Mucosa of stomach (tissue), 1 donor: ENCODE measurements around the gene PGC.

Experiments used
- H3K27me3 ChIP-seq: one replicate; pipeline ENCODE4 v1.7.0; 2013; ENCODE audit warnings: mild to moderate bottlenecking, low read length; ENCODE audit not compliant: control insufficient read depth, insufficient read depth
- H3K36me3 ChIP-seq: one replicate; pipeline ENCODE4 v1.7.0; 2013; ENCODE audit warnings: low read length; ENCODE audit not compliant: control insufficient read depth, insufficient read depth
- H3K4me1 ChIP-seq: one replicate; pipeline ENCODE4 v1.7.0; 2013; ENCODE audit warnings: mild to moderate bottlenecking, low read length; ENCODE audit not compliant: control insufficient read depth, insufficient read depth
- H3K4me3 ChIP-seq: one replicate; pipeline ENCODE4 v1.7.0; 2013; ENCODE audit warnings: low read length
- H3K9ac ChIP-seq: one replicate; pipeline ENCODE4 v1.7.0; 2013; ENCODE audit warnings: mild to moderate bottlenecking, low read length, moderate library complexity
- H3K9me3 ChIP-seq: one replicate; pipeline ENCODE4 v1.7.0; 2013; ENCODE audit warnings: mild to moderate bottlenecking, low read length, moderate library complexity; ENCODE audit not compliant: control insufficient read depth
- donor health status: Pancreatic carcinoma.

The PGC gene

GRCh38 chr6:41711323-41712038 lies 35.7 kb downstream of the PGC start:
- Histone ChIP-seq H3K9ac (no peak overlapping the region), H3K9me3 (no peaks in the 10 kb centered on the region), H3K36me3 (no peaks in the 10 kb centered on the region), H3K4me3 (no peak overlapping the region), H3K27me3 (no peaks in the 10 kb centered on the region), H3K4me1 (peaks cover 42% of the 10 kb centered on the region)

GRCh38 chr6:41709375-41709774 lies 37.8 kb downstream of the PGC start:
- Histone ChIP-seq H3K4me3 (no peak overlapping the region), H3K4me1 (peaks cover 59% of the 10 kb centered on the region)

GRCh38 chr6:41708856-41709255 lies 38.3 kb downstream of the PGC start:
- no peaks in the 10 kb centered on the region for H3K36me3 ChIP-seq
- H3K9me3 ChIP-seq: no peaks in the 10 kb centered on the region
- H3K4me1 ChIP-seq: peaks cover 59% of the 10 kb centered on the region
- no peaks in the 10 kb centered on the region for H3K27me3 ChIP-seq
- no peak overlapping the region for H3K9ac ChIP-seq
- H3K4me3 ChIP-seq: no peak overlapping the region

More at GRCh38 chr6:41709375-41709774, 37.8 kb downstream of the PGC start:
- Histone ChIP-seq H3K27me3 (no peaks in the 10 kb centered on the region), H3K36me3 (no peaks in the 10 kb centered on the region), H3K9me3 (no peaks in the 10 kb centered on the region), H3K9ac (no peak overlapping the region)

GRCh38 chr6:41707565-41708200 lies 39.5 kb downstream of the PGC start:
- H3K4me3 ChIP-seq: no peak overlapping the region
- no peak overlapping the region for H3K9ac ChIP-seq

GRCh38 chr6:41706876-41707564 lies 40.2 kb downstream of the PGC start:
- no peak overlapping the region for H3K4me3 ChIP-seq
- H3K9ac ChIP-seq: no peak overlapping the region
- no peaks in the 10 kb centered on the region for H3K36me3 ChIP-seq
- no peaks in the 10 kb centered on the region for H3K27me3 ChIP-seq
- peaks cover 41% of the 10 kb centered on the region for H3K4me1 ChIP-seq
- H3K9me3 ChIP-seq: no peaks in the 10 kb centered on the region

More at GRCh38 chr6:41707565-41708200, 39.5 kb downstream of the PGC start:
- Histone ChIP-seq H3K27me3 (no peaks in the 10 kb centered on the region), H3K9me3 (no peaks in the 10 kb centered on the region), H3K36me3 (no peaks in the 10 kb centered on the region), H3K4me1 (peaks cover 48% of the 10 kb centered on the region)

- no peak overlapping the region for H3K4me3 ChIP-seq
- no peaks in the 10 kb centered on the region for H3K27me3 ChIP-seq
- peak overlapping the region; percentile 30 for H3K9ac ChIP-seq
- no peaks in the 10 kb centered on the region for H3K36me3 ChIP-seq
- no peaks in the 10 kb centered on the region for H3K9me3 ChIP-seq
- H3K4me1 ChIP-seq: peaks cover 33% of the 10 kb centered on the region
Measured at GRCh38 chr6:41705996-41706835, 41.0 kb downstream of the PGC start.

GRCh38 chr6:41705311-41705995 lies 41.7 kb downstream of the PGC start:
- H3K27me3 ChIP-seq: no peaks in the 10 kb centered on the region
- H3K4me3 ChIP-seq: no peak overlapping the region
- H3K36me3 ChIP-seq: no peaks in the 10 kb centered on the region
- peak overlapping the region; percentile 30 for H3K9ac ChIP-seq
- peaks cover 32% of the 10 kb centered on the region for H3K4me1 ChIP-seq
- H3K9me3 ChIP-seq: no peaks in the 10 kb centered on the region

- no peak overlapping the region for H3K4me3 ChIP-seq
- peaks cover 32% of the 10 kb centered on the region for H3K4me1 ChIP-seq
- peak overlapping the region; percentile 30 for H3K9ac ChIP-seq
- no peaks in the 10 kb centered on the region for H3K27me3 ChIP-seq
- no peaks in the 10 kb centered on the region for H3K36me3 ChIP-seq
- no peaks in the 10 kb centered on the region for H3K9me3 ChIP-seq
Measured at GRCh38 chr6:41704656-41705310, 42.4 kb downstream of the PGC start.

GRCh38 chr6:41704028-41704427 lies 43.2 kb downstream of the PGC start:
- H3K27me3 ChIP-seq: no peaks in the 10 kb centered on the region
- H3K36me3 ChIP-seq: no peaks in the 10 kb centered on the region
- H3K4me3 ChIP-seq: no peak overlapping the region
- no peak overlapping the region for H3K9ac ChIP-seq
- H3K4me1 ChIP-seq: peaks cover 32% of the 10 kb centered on the region
- H3K9me3 ChIP-seq: no peaks in the 10 kb centered on the region

- no peaks in the 10 kb centered on the region for H3K36me3 ChIP-seq
- H3K9ac ChIP-seq: no peak overlapping the region
- H3K27me3 ChIP-seq: no peaks in the 10 kb centered on the region
- no peaks in the 10 kb centered on the region for H3K9me3 ChIP-seq
- peaks cover 32% of the 10 kb centered on the region for H3K4me1 ChIP-seq
- H3K4me3 ChIP-seq: no peak overlapping the region
Measured at GRCh38 chr6:41702771-41703494, 44.3 kb downstream of the PGC start.
